ENCODE data around the gene FARP1. TPM values are rescaled to one million over a fixed set of nuclear protein-coding genes. Genes with fewer than 3 reads are reported as not detected.
A peak's percentile ranks its signal among the peaks of the same experiment; 100 is the strongest.

FARP1 gene
- polyA plus RNA-seq, 4 donors: 0.89 to 23.4 (median 6.2) TPM

- H3K4me3 ChIP-seq (ENCODE audit: low read depth in 1 of 3, low read length in 3 of 3): no peak overlapping the region
- peaks cover 0 to 4% (median 0%) of the 10 kb centered on the region in 3 donors for H3K36me3 ChIP-seq (ENCODE audit: control insufficient read depth in 3 of 3, insufficient read depth in 2 of 3, low read depth in 1 of 3, low read length in 3 of 3)
- H3K27me3 ChIP-seq (ENCODE audit: control insufficient read depth in 3 of 3, insufficient read depth in 3 of 3, low read length in 3 of 3): no peaks in the 10 kb centered on the region
- H3K9me3 ChIP-seq (ENCODE audit: control insufficient read depth in 2 of 2, insufficient read depth in 1 of 2, low read depth in 1 of 2, low read length in 1 of 2): no peaks in the 10 kb centered on the region
- DNase-seq (no peak), FAIRE-seq (no peak)
- H3K27ac ChIP-seq (ENCODE audit: low read depth in 1 of 3, low read length in 2 of 3): no peak overlapping the region
- 82 to 92% (median 88%) methylated on average over 16 of the region's 16 CpGs for WGBS, 3 donors
- H3K4me1 ChIP-seq (ENCODE audit: control insufficient read depth in 3 of 3, insufficient read depth in 2 of 3, low read depth in 1 of 3, low read length in 2 of 3): no peaks in the 10 kb centered on the region
These were observed 205.7 kb downstream of the FARP1 start for GRCh38 chr13:98348466-98349200.

DNA sequence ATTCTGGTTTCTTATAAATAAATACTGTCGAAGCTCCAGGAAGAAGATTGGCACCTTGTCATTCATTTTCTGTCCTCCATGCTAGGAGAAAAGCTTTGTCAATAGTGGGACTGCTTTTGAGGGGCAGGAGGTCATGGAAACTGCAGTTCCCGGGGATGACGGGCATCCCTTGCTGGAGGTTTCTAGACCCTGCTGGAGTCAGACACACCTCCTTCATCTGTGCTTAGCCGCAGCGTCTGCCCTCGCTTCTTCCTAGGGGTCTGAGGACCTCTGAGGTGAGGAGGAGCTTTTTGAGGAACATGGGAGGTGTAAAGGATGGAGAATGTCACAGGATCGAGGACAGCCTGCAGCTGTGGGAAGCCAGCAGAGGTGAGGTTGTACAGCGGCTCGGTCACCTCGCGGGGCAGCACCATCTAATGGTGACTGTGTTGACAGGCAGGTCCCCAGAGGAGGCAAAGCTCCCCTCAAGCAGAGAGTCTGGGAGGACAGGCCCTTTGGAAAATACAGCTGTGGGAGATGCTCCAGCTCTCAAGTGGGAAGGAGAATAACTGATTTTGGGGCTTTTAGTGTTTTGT lies 206.9 kb downstream of the FARP1 start:
- H3K27me3 ChIP-seq (ENCODE audit: control insufficient read depth in 3 of 3, insufficient read depth in 3 of 3, low read length in 3 of 3): no peaks in the 10 kb centered on the region
- H3K4me3 ChIP-seq (ENCODE audit: low read depth in 1 of 3, low read length in 3 of 3): no peak overlapping the region
- FAIRE-seq: no peak
- H3K27ac ChIP-seq (ENCODE audit: low read depth in 1 of 3, low read length in 2 of 3): no peak overlapping the region
- H3K4me1 ChIP-seq (ENCODE audit: control insufficient read depth in 3 of 3, insufficient read depth in 2 of 3, low read depth in 1 of 3, low read length in 2 of 3): no peaks in the 10 kb centered on the region
- peak; percentile 41 to 60 for DNase-seq
- peaks cover 0 to 3% (median 0%) of the 10 kb centered on the region in 3 donors for H3K36me3 ChIP-seq (ENCODE audit: control insufficient read depth in 3 of 3, insufficient read depth in 2 of 3, low read depth in 1 of 3, low read length in 3 of 3)
- 61 to 77% (median 67%) methylated on average over 11 of the region's 11 CpGs for WGBS, 3 donors
- no peaks in the 10 kb centered on the region for H3K9me3 ChIP-seq (ENCODE audit: control insufficient read depth in 2 of 2, insufficient read depth in 1 of 2, low read depth in 1 of 2, low read length in 1 of 2)

GRCh38 chr13:98350746-98351330 lies 207.9 kb downstream of the FARP1 start:
- 70 to 90% (median 84%) methylated on average over 9 of the region's 9 CpGs for WGBS, 3 donors
- DNase-seq: no peak
- no peaks in the 10 kb centered on the region for H3K27me3 ChIP-seq (ENCODE audit: control insufficient read depth in 3 of 3, insufficient read depth in 3 of 3, low read length in 3 of 3)
- H3K9me3 ChIP-seq (ENCODE audit: control insufficient read depth in 2 of 2, insufficient read depth in 1 of 2, low read depth in 1 of 2, low read length in 1 of 2): no peaks in the 10 kb centered on the region
- no peak for FAIRE-seq
- no peak overlapping the region for H3K27ac ChIP-seq (ENCODE audit: low read depth in 1 of 3, low read length in 2 of 3)
- H3K4me1 ChIP-seq (ENCODE audit: control insufficient read depth in 3 of 3, insufficient read depth in 2 of 3, low read depth in 1 of 3, low read length in 2 of 3): no peaks in the 10 kb centered on the region
- peaks cover 0 to 3% (median 0%) of the 10 kb centered on the region in 3 donors for H3K36me3 ChIP-seq (ENCODE audit: control insufficient read depth in 3 of 3, insufficient read depth in 2 of 3, low read depth in 1 of 3, low read length in 3 of 3)
- no peak overlapping the region for H3K4me3 ChIP-seq (ENCODE audit: low read depth in 1 of 3, low read length in 3 of 3)

DNA sequence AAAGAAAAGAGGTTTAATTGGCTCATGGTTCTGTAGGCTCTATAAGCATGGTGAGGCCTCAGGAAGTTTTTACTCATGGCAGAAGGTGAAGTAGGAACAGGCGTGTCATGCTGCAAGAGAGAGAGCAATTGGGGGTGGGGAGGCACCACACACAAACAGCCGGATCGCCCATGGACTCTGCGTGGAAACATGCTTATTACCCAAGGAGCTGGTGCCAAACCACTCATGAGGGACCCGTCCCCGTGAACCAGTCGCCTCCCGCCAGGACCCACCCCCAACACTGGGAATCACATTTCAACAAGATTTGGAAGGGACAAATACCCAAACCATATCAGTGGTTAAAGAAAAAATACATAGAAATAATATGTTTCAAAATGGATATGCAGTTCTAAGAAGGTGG lies 208.7 kb downstream of the FARP1 start:
- 94 to 97% (median 96%) methylated on average over 8 of the region's 8 CpGs for WGBS, 3 donors
- H3K36me3 ChIP-seq (ENCODE audit: control insufficient read depth in 3 of 3, insufficient read depth in 2 of 3, low read depth in 1 of 3, low read length in 3 of 3): peaks cover 0 to 3% (median 0%) of the 10 kb centered on the region in 3 donors
- no peak for FAIRE-seq
- no peak overlapping the region for H3K4me3 ChIP-seq (ENCODE audit: low read depth in 1 of 3, low read length in 3 of 3)
- H3K27ac ChIP-seq (ENCODE audit: low read depth in 1 of 3, low read length in 2 of 3): no peak overlapping the region
- DNase-seq: no peak
- no peaks in the 10 kb centered on the region for H3K4me1 ChIP-seq (ENCODE audit: control insufficient read depth in 3 of 3, insufficient read depth in 2 of 3, low read depth in 1 of 3, low read length in 2 of 3)
- no peaks in the 10 kb centered on the region for H3K9me3 ChIP-seq (ENCODE audit: control insufficient read depth in 2 of 2, insufficient read depth in 1 of 2, low read depth in 1 of 2, low read length in 1 of 2)
- no peaks in the 10 kb centered on the region for H3K27me3 ChIP-seq (ENCODE audit: control insufficient read depth in 3 of 3, insufficient read depth in 3 of 3, low read length in 3 of 3)

DNA sequence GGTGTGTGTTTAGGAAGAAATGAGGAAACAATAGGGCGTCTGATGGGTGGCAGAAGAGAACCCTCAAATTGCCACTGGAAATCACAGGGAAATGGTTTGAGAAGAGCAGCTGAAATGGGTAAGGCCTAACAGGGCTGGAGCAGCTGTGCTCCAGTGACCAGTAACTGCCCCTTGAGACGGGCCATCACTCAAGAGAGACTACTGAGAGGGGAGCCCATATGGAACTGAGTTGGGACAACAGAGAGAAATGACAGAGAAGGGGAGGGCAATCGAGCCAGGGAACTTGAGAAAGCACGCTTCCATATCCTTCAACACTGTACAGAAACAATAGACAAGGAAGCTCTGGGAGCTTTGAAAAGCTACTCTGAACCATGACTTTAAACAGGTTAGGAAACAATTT lies 209.3 kb downstream of the FARP1 start:
- H3K4me3 ChIP-seq (ENCODE audit: low read depth in 1 of 3, low read length in 3 of 3): no peak overlapping the region
- 82 to 92% (median 91%) methylated on average over 4 of the region's 4 CpGs for WGBS, 3 donors
- FAIRE-seq: no peak
- H3K9me3 ChIP-seq (ENCODE audit: control insufficient read depth in 2 of 2, insufficient read depth in 1 of 2, low read depth in 1 of 2, low read length in 1 of 2): no peaks in the 10 kb centered on the region
- H3K27ac ChIP-seq (ENCODE audit: low read depth in 1 of 3, low read length in 2 of 3): no peak overlapping the region
- H3K27me3 ChIP-seq (ENCODE audit: control insufficient read depth in 3 of 3, insufficient read depth in 3 of 3, low read length in 3 of 3): no peaks in the 10 kb centered on the region
- peaks cover 0 to 3% (median 0%) of the 10 kb centered on the region in 3 donors for H3K36me3 ChIP-seq (ENCODE audit: control insufficient read depth in 3 of 3, insufficient read depth in 2 of 3, low read depth in 1 of 3, low read length in 3 of 3)
- no peaks in the 10 kb centered on the region for H3K4me1 ChIP-seq (ENCODE audit: control insufficient read depth in 3 of 3, insufficient read depth in 2 of 3, low read depth in 1 of 3, low read length in 2 of 3)
- no peak for DNase-seq

DNA sequence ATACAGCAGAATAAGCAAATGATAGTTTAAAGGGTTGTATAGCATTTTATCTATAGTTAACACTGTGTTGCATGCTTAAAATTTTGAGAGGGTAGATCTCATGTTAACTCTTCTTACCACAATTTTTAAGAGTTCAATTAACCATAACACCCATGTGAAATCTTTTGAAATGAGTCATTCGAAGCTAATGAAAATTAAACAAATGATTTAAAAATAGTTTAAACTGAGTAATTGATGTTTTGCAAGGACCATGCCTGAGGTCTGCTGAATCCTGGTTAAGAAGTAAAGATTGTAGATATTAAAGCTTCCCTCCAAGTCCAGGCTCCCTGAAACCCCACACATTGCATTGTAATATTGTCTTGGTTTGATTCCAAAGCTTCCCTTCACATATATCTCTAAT lies 210.9 kb downstream of the FARP1 start:
- Histone ChIP-seq H3K4me3 (ENCODE audit: low read depth in 1 of 3, low read length in 3 of 3) (no peak overlapping the region), H3K4me1 (ENCODE audit: control insufficient read depth in 3 of 3, insufficient read depth in 2 of 3, low read depth in 1 of 3, low read length in 2 of 3) (no peaks in the 10 kb centered on the region), H3K9me3 (ENCODE audit: control insufficient read depth in 2 of 2, insufficient read depth in 1 of 2, low read depth in 1 of 2, low read length in 1 of 2) (no peaks in the 10 kb centered on the region), H3K27me3 (ENCODE audit: control insufficient read depth in 3 of 3, insufficient read depth in 3 of 3, low read length in 3 of 3) (no peaks in the 10 kb centered on the region), H3K27ac (ENCODE audit: low read depth in 1 of 3, low read length in 2 of 3) (no peak overlapping the region), H3K36me3 (ENCODE audit: control insufficient read depth in 3 of 3, insufficient read depth in 2 of 3, low read depth in 1 of 3, low read length in 3 of 3) (no peaks in the 10 kb centered on the region)
- WGBS, 3 donors: 54 to 84% (median 72%) methylated on average over 1 of the region's 1 CpG
- DNase-seq (no peak), FAIRE-seq (no peak)

- no peak for FAIRE-seq
- H3K4me3 ChIP-seq (ENCODE audit: low read depth in 1 of 3, low read length in 3 of 3): no peak overlapping the region
- no peaks in the 10 kb centered on the region for H3K4me1 ChIP-seq (ENCODE audit: control insufficient read depth in 3 of 3, insufficient read depth in 2 of 3, low read depth in 1 of 3, low read length in 2 of 3)
- H3K36me3 ChIP-seq (ENCODE audit: control insufficient read depth in 3 of 3, insufficient read depth in 2 of 3, low read depth in 1 of 3, low read length in 3 of 3): no peaks in the 10 kb centered on the region
- H3K27ac ChIP-seq (ENCODE audit: low read depth in 1 of 3, low read length in 2 of 3): no peak overlapping the region
- H3K27me3 ChIP-seq (ENCODE audit: control insufficient read depth in 3 of 3, insufficient read depth in 3 of 3, low read length in 3 of 3): no peaks in the 10 kb centered on the region
- WGBS, 3 donors: 76 to 93% (median 79%) methylated on average over 1 of the region's 1 CpG
- H3K9me3 ChIP-seq (ENCODE audit: control insufficient read depth in 2 of 2, insufficient read depth in 1 of 2, low read depth in 1 of 2, low read length in 1 of 2): no peaks in the 10 kb centered on the region
- no peak for DNase-seq
These were observed 216.0 kb downstream of the FARP1 start for GRCh38 chr13:98358937-98359336.

GRCh38 chr13:98360545-98360944 lies 217.7 kb downstream of the FARP1 start:
- Histone ChIP-seq H3K36me3 (ENCODE audit: control insufficient read depth in 3 of 3, insufficient read depth in 2 of 3, low read depth in 1 of 3, low read length in 3 of 3) (no peaks in the 10 kb centered on the region), H3K4me1 (ENCODE audit: control insufficient read depth in 3 of 3, insufficient read depth in 2 of 3, low read depth in 1 of 3, low read length in 2 of 3) (no peaks in the 10 kb centered on the region), H3K9me3 (ENCODE audit: control insufficient read depth in 2 of 2, insufficient read depth in 1 of 2, low read depth in 1 of 2, low read length in 1 of 2) (no peaks in the 10 kb centered on the region), H3K27me3 (ENCODE audit: control insufficient read depth in 3 of 3, insufficient read depth in 3 of 3, low read length in 3 of 3) (no peaks in the 10 kb centered on the region), H3K4me3 (ENCODE audit: low read depth in 1 of 3, low read length in 3 of 3) (no peak overlapping the region), H3K27ac (ENCODE audit: low read depth in 1 of 3, low read length in 2 of 3) (no peak overlapping the region)
- WGBS, 3 donors: 86 to 90% (median 89%) methylated on average over 4 of the region's 4 CpGs
- FAIRE-seq (no peak), DNase-seq (no peak)
